GM18873 (cell line): ENCODE results near the gene TMEM30B.
"Not testable (repeated sequence)": the region's sequence is repeated elsewhere in the genome, so short reads cannot be mapped to it uniquely, and the experiment has no call there.

Experiments used
- ATAC-seq: cut with Tn5 transposase; IDR thresholded peaks from one replicate; pipeline ENCODE4 v1.9.1; 2021; ENCODE audit warnings: mild to moderate bottlenecking, moderate library complexity, moderate number of reproducible peaks; ENCODE audit not compliant: unreplicated experiment, low FRiP score

TMEM30B gene

GRCh38 chr14:61239285-61239684, 41.9 kb downstream of the TMEM30B start:
- ATAC-seq, result not testable (repeated sequence)

- no peak for ATAC-seq
Observed at GRCh38 chr14:61238611-61239245, 42.4 kb downstream of the TMEM30B start.

GRCh38 chr14:61234215-61234916, 46.8 kb downstream of the TMEM30B start:
- no peak for ATAC-seq

GRCh38 chr14:61233436-61233956, 47.6 kb downstream of the TMEM30B start:
- ATAC-seq, result no peak

- ATAC-seq, result no peak
Observed at GRCh38 chr14:61231810-61232209, 49.3 kb downstream of the TMEM30B start.

GRCh38 chr14:61229981-61230380, 51.2 kb downstream of the TMEM30B start:
- ATAC-seq, result no peak

- ATAC-seq, result no peak
Observed at GRCh38 chr14:61229475-61229888, 51.7 kb downstream of the TMEM30B start.

GRCh38 chr14:61227884-61228591, 53.1 kb downstream of the TMEM30B start:
- ATAC-seq, result no peak
